IMR-90 (cell line): Measurements from ENCODE around the gene OAS3. TPM values are rescaled to one million over a fixed set of nuclear protein-coding genes. Genes with fewer than 3 reads are reported as not detected.

Experiments used
- ATAC-seq: fragments of 200-7000 bp; cut with Tn5 transposase; 2 replicates; pipeline ENCODE4 v1.9.1; 2020; ENCODE audit warnings: low read depth, mild to moderate bottlenecking, moderate library complexity
- BruUV-seq: library from RNA; stranded (reverse); fragments of 400-500 nt; replicated peaks from 2 replicates; lab custom pipeline; 2021; lab: Mats Ljungman, UMichigan
- CTCF ChIA-PET: fragments of 300-600 bp; formaldehyde crosslinking; extraction: SDS; loops from one replicate; lab custom pipeline; 2021; ENCODE audit warnings: antibody characterized with exemption; lab: Yijun Ruan, JAX
- POLR2A ChIA-PET: fragments of 300-600 bp; sonication (Branson Sonifier 250); formaldehyde crosslinking; loops from one replicate; lab custom pipeline; 2022; ENCODE audit warnings: antibody characterized with exemption; ENCODE audit not compliant: unreplicated experiment; lab: Charles Lee
- DNase-seq: peaks from one replicate; pipeline ENCODE4 v3.0.0; 2013
- H2AFZ ChIP-seq: replicated peaks from 2 replicates; pipeline ENCODE3; 2013; ENCODE audit warnings: low read length, mild to moderate bottlenecking; ENCODE audit not compliant: poor library complexity
- H2AK5ac ChIP-seq: 2 replicates; pipeline ENCODE4 v1.6.1; 2013; ENCODE audit warnings: low read depth, low read length, inconsistent platforms
- H2AK9ac ChIP-seq: replicated peaks from 2 replicates; pipeline ENCODE3; 2013; ENCODE audit warnings: mild to moderate bottlenecking, low read depth, low read length, moderate library complexity; ENCODE audit not compliant: poor library complexity
- H2BK120ac ChIP-seq: 2 replicates; pipeline ENCODE4 v1.6.1; 2013; ENCODE audit warnings: low read depth, low read length, inconsistent platforms
- H2BK15ac ChIP-seq: 3 replicates; pipeline ENCODE4 v1.6.1; 2013; ENCODE audit warnings: low read depth, low read length, inconsistent platforms
- H2BK20ac ChIP-seq: 2 replicates; pipeline ENCODE4 v1.6.1; 2013; ENCODE audit warnings: low read depth, mild to moderate bottlenecking, inconsistent platforms, low read length, moderate library complexity
- H2BK5ac ChIP-seq: 2 replicates; pipeline ENCODE4 v1.6.1; 2013; ENCODE audit warnings: mild to moderate bottlenecking, low read depth, low read length, inconsistent platforms; ENCODE audit not compliant: poor library complexity, severe bottlenecking
- H3K14ac ChIP-seq: replicated peaks from 2 replicates; pipeline ENCODE4 v1.6.1; 2013; ENCODE audit warnings: low read depth, low read length, inconsistent platforms
- H3K18ac ChIP-seq: 2 replicates; pipeline ENCODE4 v1.6.1; 2013; ENCODE audit warnings: low read depth, low read length, control low read depth
- H3K23ac ChIP-seq: 2 replicates; pipeline ENCODE4 v1.6.1; 2013; ENCODE audit warnings: low read depth, low read length, inconsistent platforms
- H3K27ac ChIP-seq: 2 replicates; pipeline ENCODE4 v1.5.1; 2013; ENCODE audit warnings: mild to moderate bottlenecking, control low read depth, low read length; ENCODE audit not compliant: insufficient read depth
- H3K27me3 ChIP-seq: 2 replicates; pipeline ENCODE4 v1.6.1; 2013; ENCODE audit warnings: low read length; ENCODE audit not compliant: control insufficient read depth, insufficient read depth
- H3K36me3 ChIP-seq: 2 replicates; pipeline ENCODE4 v1.6.1; 2013; ENCODE audit warnings: low read length, mixed read lengths; ENCODE audit not compliant: control insufficient read depth, insufficient read depth
- H3K4ac ChIP-seq: 2 replicates; pipeline ENCODE4 v1.6.1; 2013; ENCODE audit warnings: low read depth, low read length, inconsistent platforms
- H3K4me1 ChIP-seq: 2 replicates; pipeline ENCODE4 v1.6.1; 2013; ENCODE audit warnings: low read length, mixed read lengths; ENCODE audit not compliant: control insufficient read depth, insufficient read depth
- H3K4me2 ChIP-seq: 2 replicates; pipeline ENCODE4 v1.6.1; 2013; ENCODE audit warnings: low read depth, mild to moderate bottlenecking, control low read depth, low read length, moderate library complexity
- H3K4me3 ChIP-seq: 2 replicates; pipeline ENCODE4 v1.5.1; 2013; ENCODE audit warnings: low read depth, mild to moderate bottlenecking, control low read depth, low read length, moderate library complexity; ENCODE audit not compliant: insufficient read depth
- H3K56ac ChIP-seq: 2 replicates; pipeline ENCODE4 v1.6.1; 2013; ENCODE audit warnings: low read length, inconsistent platforms; ENCODE audit not compliant: insufficient read depth; ENCODE audit errors: extremely low read depth
- H3K79me1 ChIP-seq, 2 experiments: 2 replicates each; pipeline ENCODE4 v1.6.1; 2013; ENCODE audit warnings: low read length in 2 of 2, inconsistent platforms in 1 of 2, low read depth in 1 of 2
- H3K9ac ChIP-seq: 2 replicates; pipeline ENCODE4 v1.6.1; 2013; ENCODE audit warnings: low read depth, low read length, control low read depth
- H3K9me1 ChIP-seq: 2 replicates; pipeline ENCODE4 v1.6.1; 2013; ENCODE audit warnings: low read length, inconsistent platforms; ENCODE audit not compliant: insufficient read depth
- H3K9me3 ChIP-seq: 2 replicates; pipeline ENCODE4 v1.6.1; 2013; ENCODE audit warnings: low read length; ENCODE audit not compliant: control insufficient read depth, insufficient read depth
- H4K20me1 ChIP-seq: 2 replicates; pipeline ENCODE4 v1.6.1; 2013; ENCODE audit warnings: low read length, inconsistent platforms; ENCODE audit not compliant: insufficient read depth
- H4K5ac ChIP-seq: 2 replicates; pipeline ENCODE4 v1.6.1; 2013; ENCODE audit warnings: mild to moderate bottlenecking, low read depth, low read length, control low read depth
- H4K8ac ChIP-seq, 2 experiments: 2 replicates each; pipeline ENCODE4 v1.6.1; 2013; ENCODE audit warnings: low read depth in 2 of 2, low read length in 2 of 2, control low read depth in 1 of 2, inconsistent platforms in 1 of 2
- H4K91ac ChIP-seq: 2 replicates; pipeline ENCODE4 v1.6.1; 2013; ENCODE audit warnings: low read depth, low read length, inconsistent platforms; ENCODE audit not compliant: insufficient read depth
- POLR2A ChIP-seq: IDR thresholded peaks from 2 replicates; pipeline ENCODE4 v1.6.1; 2012; ENCODE audit warnings: mild to moderate bottlenecking, low read depth, low read length
- dilution Hi-C: fragments of 300-500 bp; cut with HindIII; formaldehyde crosslinking; loops from one replicate; pipeline ENCODE4 v1.14.3; 2018; ENCODE audit warnings: low sequenced_read_pairs; ENCODE audit not compliant: unreplicated experiment
- in situ Hi-C: fragments of 300-500 bp; cut with MboI; formaldehyde crosslinking; loops from 3 replicates; pipeline ENCODE4 v1.14.3; 2019; ENCODE audit warnings: low sequenced_read_pairs, inconsistent platforms, mixed read lengths
- intact Hi-C: fragments of 100-400 bp; cut with micrococcal nuclease; formaldehyde crosslinking; loops from 2 replicates; pipeline ENCODE4 v1.10.0; 2022
- polyA plus RNA-seq, 3 experiments: library from polyadenylated mRNA; depleted of rRNA; stranded (reverse); fragments of >200 nt; gene quantifications; 2 replicates each; pipeline ENCODE4 v1.2.3, GENCODE V29; 2012; ENCODE audit warnings: low replicate concordance in 1 of 3
- total RNA-seq: library from RNA; depleted of rRNA; stranded (reverse); fragments of >200 nt; gene quantifications from 2 replicates; pipeline ENCODE4 v1.2.3, GENCODE V29; 2012

The OAS3 gene
- total and polyA plus RNA-seq, 2 of the 4 experiments (the other 2 are of a cell fraction) = 4.1 to 7.8 TPM

DNA sequence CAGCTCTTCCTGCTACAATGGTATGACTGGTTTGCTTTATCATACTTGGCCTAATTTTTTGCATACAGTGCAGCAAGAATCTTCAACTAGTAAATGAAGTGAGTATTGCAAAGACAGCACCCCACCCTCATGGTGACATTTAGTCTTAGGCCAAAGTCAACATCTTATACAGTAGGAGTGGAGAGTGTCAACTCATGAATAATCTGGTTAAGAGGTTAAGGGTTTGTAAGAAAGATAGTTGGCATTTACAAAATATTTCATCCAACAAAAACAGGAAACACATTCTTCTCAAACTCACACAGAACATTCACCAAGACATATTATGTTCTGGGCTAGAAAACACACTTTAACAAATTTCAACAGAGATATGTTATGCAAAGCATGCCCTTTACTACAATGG lies 33.7 kb upstream of the OAS3 start:
- H4K5ac ChIP-seq = no peak overlapping the region
- no peak overlapping the region for H3K27ac ChIP-seq
- no peak for ATAC-seq
- no peaks in the 10 kb centered on the region for H3K27me3 ChIP-seq
- no peak overlapping the region for H3K9ac ChIP-seq
- H3K4ac ChIP-seq = no peak overlapping the region
- H3K79me1 ChIP-seq = no peaks in the 10 kb centered on the region
- TF ChIP-seq POLR2A = no peak
- no peaks in the 10 kb centered on the region for H4K20me1 ChIP-seq
- no peak overlapping the region for H2AFZ ChIP-seq
- H3K4me1 ChIP-seq = peaks cover 1% of the 10 kb centered on the region; the same call in 1 of the 2 replicates
- no peaks in the 10 kb centered on the region for H3K9me3 ChIP-seq
- no peak overlapping the region for H2AK5ac ChIP-seq
- CTCF ChIA-PET = interaction anchor here (0.7 kb wide), 1 partner anchor 1005 kb away, joined by 3 read pairs; no protein-coding TSS in a partner anchor
- intact Hi-C loops (no loop called here), in situ Hi-C loops (no loop called here), dilution Hi-C loops (no loop called here)
- H4K8ac ChIP-seq = no peak overlapping the region
- H4K91ac ChIP-seq = no peak overlapping the region
- no peak overlapping the region for H3K18ac ChIP-seq
- no peak overlapping the region for H2BK15ac ChIP-seq
- H3K14ac ChIP-seq = no peak overlapping the region
- no peak overlapping the region for H3K23ac ChIP-seq
- no TSS peak for BruUV-seq
- POLR2A ChIA-PET = no interaction called here
- no peak overlapping the region for H2BK20ac ChIP-seq
- H3K56ac ChIP-seq = no peak overlapping the region
- H2AK9ac ChIP-seq = no peak overlapping the region
- no peak for DNase-seq
- no peak overlapping the region for H3K4me3 ChIP-seq
- no peak overlapping the region for H2BK5ac ChIP-seq
- H3K4me2 ChIP-seq = no peak overlapping the region
- H2BK120ac ChIP-seq = no peak overlapping the region
- no peaks in the 10 kb centered on the region for H3K9me1 ChIP-seq
- no peaks in the 10 kb centered on the region for H3K36me3 ChIP-seq
